Chondrocyte (in vitro differentiated cells): Measurements from ENCODE around the gene ZNF835. TPM values are rescaled to one million over a fixed set of nuclear protein-coding genes. Genes with fewer than 3 reads are reported as not detected.

ENCODE experiments used
- DNase-seq: peaks from one replicate; pipeline ENCODE4 v3.0.0; 2021; ENCODE audit warnings: mixed read lengths, low spot score
- H3K27ac Mint-ChIP-seq: one replicate; pipeline ENCODE4 v1.8.0; 2021; ENCODE audit warnings: mild to moderate bottlenecking, moderate library complexity, mixed read lengths; ENCODE audit not compliant: unreplicated experiment
- H3K27me3 Mint-ChIP-seq: 2 replicates; pipeline ENCODE4 v1.8.0; 2021; ENCODE audit warnings: low read depth, mixed read lengths
- H3K36me3 Mint-ChIP-seq: 2 replicates; pipeline ENCODE4 v1.8.0; 2021; ENCODE audit warnings: low read depth, mixed read lengths
- H3K4me1 Mint-ChIP-seq: 2 replicates; pipeline ENCODE4 v1.8.0; 2021; ENCODE audit warnings: low read depth, mild to moderate bottlenecking, mixed read lengths
- H3K4me3 Mint-ChIP-seq: one replicate; pipeline ENCODE4 v1.8.0; 2021; ENCODE audit warnings: mild to moderate bottlenecking, moderate library complexity, mixed read lengths; ENCODE audit not compliant: unreplicated experiment
- H3K9me3 Mint-ChIP-seq: 2 replicates; pipeline ENCODE4 v1.8.0; 2021; ENCODE audit warnings: low read depth, mixed read lengths
- total RNA-seq: library from RNA; stranded (reverse); gene quantifications from 3 replicates; pipeline ENCODE4 v1.2.1, GENCODE V29; 2021
- TF ChIP-seq, protein P1 (sequence below): fragments of 200-600 bp; sonication (generic); IDR thresholded peaks from 2 replicates; pipeline ENCODE4 v1.5.0; 2021; ENCODE audit warnings: antibody characterized with exemption, mild to moderate bottlenecking, moderate library complexity

The ZNF835 gene
- total RNA-seq, 1 donor from 2014 or later: not detected

GRCh38 chr19:56707821-56708220 is 36.3 kb upstream of the ZNF835 start:
- TF ChIP-seq, protein P1, sequence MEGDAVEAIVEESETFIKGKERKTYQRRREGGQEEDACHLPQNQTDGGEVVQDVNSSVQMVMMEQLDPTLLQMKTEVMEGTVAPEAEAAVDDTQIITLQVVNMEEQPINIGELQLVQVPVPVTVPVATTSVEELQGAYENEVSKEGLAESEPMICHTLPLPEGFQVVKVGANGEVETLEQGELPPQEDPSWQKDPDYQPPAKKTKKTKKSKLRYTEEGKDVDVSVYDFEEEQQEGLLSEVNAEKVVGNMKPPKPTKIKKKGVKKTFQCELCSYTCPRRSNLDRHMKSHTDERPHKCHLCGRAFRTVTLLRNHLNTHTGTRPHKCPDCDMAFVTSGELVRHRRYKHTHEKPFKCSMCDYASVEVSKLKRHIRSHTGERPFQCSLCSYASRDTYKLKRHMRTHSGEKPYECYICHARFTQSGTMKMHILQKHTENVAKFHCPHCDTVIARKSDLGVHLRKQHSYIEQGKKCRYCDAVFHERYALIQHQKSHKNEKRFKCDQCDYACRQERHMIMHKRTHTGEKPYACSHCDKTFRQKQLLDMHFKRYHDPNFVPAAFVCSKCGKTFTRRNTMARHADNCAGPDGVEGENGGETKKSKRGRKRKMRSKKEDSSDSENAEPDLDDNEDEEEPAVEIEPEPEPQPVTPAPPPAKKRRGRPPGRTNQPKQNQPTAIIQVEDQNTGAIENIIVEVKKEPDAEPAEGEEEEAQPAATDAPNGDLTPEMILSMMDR: no peak
- Mint-ChIP-seq H3K36me3 (no peaks in the 10 kb centered on the region), H3K9me3 (peaks cover 61% of the 10 kb centered on the region), H3K27ac (no peak overlapping the region), H3K27me3 (no peaks in the 10 kb centered on the region), H3K4me3 (no peak overlapping the region), H3K4me1 (no peaks in the 10 kb centered on the region)
- DNase-seq: no peak

GRCh38 chr19:56705939-56706338 is 34.4 kb upstream of the ZNF835 start:
- H3K27me3 Mint-ChIP-seq: no peaks in the 10 kb centered on the region
- H3K9me3 Mint-ChIP-seq: peaks cover 60% of the 10 kb centered on the region
- TF ChIP-seq, protein P1: no peak
- DNase-seq: no peak
- peaks cover under 1% of the 10 kb centered on the region for H3K36me3 Mint-ChIP-seq
- H3K27ac Mint-ChIP-seq: no peak overlapping the region
- no peaks in the 10 kb centered on the region for H3K4me1 Mint-ChIP-seq
- no peak overlapping the region for H3K4me3 Mint-ChIP-seq

GRCh38 chr19:56701895-56702294 is 30.3 kb upstream of the ZNF835 start:
- no peak overlapping the region for H3K4me3 Mint-ChIP-seq
- TF ChIP-seq, protein P1: no peak
- no peaks in the 10 kb centered on the region for H3K27me3 Mint-ChIP-seq
- no peak overlapping the region for H3K27ac Mint-ChIP-seq
- H3K36me3 Mint-ChIP-seq: peaks cover 3% of the 10 kb centered on the region
- DNase-seq: no peak
- H3K9me3 Mint-ChIP-seq: peaks cover 50% of the 10 kb centered on the region
- H3K4me1 Mint-ChIP-seq: no peaks in the 10 kb centered on the region

DNA sequence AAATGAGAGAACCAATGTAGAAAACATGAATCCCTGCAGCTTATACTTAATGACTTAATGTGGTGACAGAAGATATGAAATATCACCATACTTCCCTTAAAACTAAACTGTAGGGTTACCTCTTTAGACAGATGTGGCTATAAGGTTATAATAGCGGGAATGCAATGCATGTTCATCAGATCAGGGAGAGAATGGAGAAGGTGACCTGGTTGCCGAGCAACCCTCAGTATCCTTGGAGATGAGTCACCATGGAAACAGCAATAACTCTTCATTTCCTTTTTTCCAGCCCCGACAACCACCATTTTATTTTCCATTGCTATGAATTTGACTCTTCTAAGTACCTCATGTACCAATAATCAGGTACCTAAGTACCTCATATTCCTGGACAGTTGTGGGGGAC is 28.0 kb upstream of the ZNF835 start:
- Mint-ChIP-seq H3K27ac (no peak overlapping the region), H3K36me3 (peaks cover 3% of the 10 kb centered on the region), H3K27me3 (no peaks in the 10 kb centered on the region), H3K4me3 (no peak overlapping the region), H3K9me3 (peaks cover 40% of the 10 kb centered on the region), H3K4me1 (no peaks in the 10 kb centered on the region)
- DNase-seq: no peak
- TF ChIP-seq, protein P1: no peak

DNA sequence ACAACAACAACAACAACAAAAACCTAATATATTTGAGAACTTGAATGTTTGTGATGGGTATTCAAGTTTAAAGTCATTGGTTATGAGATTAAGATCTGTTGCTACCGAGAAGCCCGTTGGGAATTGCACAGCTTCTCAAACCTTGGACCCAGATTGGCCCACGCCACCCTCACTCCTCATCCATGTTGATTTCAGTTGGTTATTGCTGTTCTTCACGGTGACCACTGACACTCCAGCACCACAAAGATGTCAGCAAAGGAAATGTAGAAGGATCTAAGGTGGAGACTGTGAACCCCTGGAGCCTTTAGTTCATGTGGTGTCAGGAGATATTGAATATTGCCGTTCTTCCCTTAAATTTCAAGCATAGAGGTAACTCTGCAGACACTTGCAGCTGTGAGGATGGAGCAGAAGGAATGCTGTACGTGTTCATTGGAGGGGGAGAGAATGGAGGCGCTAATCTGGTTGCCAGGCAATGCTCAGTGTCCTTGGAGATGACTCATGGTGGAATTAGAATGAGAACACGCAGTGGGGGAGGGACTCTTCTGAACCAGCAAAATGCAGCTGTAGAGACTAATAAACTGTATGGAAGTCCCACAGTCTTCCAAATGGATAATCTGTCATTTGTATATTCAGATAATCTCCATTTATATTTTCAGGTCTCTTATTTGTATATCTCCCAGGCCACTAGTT is 20.8 kb upstream of the ZNF835 start:
- Mint-ChIP-seq H3K9me3 (peaks cover 32% of the 10 kb centered on the region), H3K4me3 (no peak overlapping the region)

More for the DNA sequence above, 20.8 kb upstream of the ZNF835 start:
- Mint-ChIP-seq H3K4me1 (no peaks in the 10 kb centered on the region), H3K27ac (no peak overlapping the region), H3K27me3 (no peaks in the 10 kb centered on the region), H3K36me3 (no peaks in the 10 kb centered on the region)
- no peak for DNase-seq
- TF ChIP-seq, protein P1: no peak
